Measurements from ENCODE around the gene GALNT2. TPM values are rescaled to one million over a fixed set of nuclear protein-coding genes. Genes with fewer than 3 reads are reported as not detected.

Gene GALNT2
- total and polyA plus RNA-seq, 7 donors, result 8.4 to 43.8 (median 37.1) TPM

DNA sequence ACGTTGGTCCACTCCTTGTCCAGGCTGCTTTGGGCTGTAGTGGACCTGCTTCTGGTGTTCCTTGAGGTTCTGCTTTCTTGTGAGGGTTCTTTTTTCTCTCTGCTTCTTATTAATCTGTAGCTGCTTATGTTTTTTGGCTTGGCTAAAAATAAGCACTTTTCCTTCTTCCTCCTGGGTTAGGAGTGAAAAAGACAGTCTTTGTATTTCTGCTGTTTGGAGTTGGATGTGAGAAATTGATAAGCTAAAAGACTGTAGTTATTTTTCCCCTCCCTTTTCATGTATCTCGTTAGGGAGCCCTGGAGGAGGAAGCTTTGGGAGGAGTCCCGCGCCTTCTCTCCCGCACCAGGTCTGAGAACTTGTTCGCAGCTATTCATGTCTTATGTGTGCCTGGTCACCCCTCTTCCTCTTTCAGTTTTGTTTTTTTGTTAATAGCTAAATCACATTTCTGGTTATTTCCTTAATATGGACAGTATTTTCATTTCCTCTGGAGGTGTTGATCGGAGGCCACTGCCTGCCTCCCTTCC lies 79.0 kb downstream of the GALNT2 start:
- peaks cover 0 to 64% (median 46%) of the 10 kb centered on the region in 4 donors for H3K4me1 ChIP-seq
- H3K36me3 ChIP-seq, result no peaks in the 10 kb centered on the region
- no peak for TF ChIP-seq POLR2A (IDR thresholded peaks at IDR 0.05)
- TF ChIP-seq EP300 (IDR thresholded peaks at IDR 0.05), result no peak
- TF ChIP-seq, protein P1, sequence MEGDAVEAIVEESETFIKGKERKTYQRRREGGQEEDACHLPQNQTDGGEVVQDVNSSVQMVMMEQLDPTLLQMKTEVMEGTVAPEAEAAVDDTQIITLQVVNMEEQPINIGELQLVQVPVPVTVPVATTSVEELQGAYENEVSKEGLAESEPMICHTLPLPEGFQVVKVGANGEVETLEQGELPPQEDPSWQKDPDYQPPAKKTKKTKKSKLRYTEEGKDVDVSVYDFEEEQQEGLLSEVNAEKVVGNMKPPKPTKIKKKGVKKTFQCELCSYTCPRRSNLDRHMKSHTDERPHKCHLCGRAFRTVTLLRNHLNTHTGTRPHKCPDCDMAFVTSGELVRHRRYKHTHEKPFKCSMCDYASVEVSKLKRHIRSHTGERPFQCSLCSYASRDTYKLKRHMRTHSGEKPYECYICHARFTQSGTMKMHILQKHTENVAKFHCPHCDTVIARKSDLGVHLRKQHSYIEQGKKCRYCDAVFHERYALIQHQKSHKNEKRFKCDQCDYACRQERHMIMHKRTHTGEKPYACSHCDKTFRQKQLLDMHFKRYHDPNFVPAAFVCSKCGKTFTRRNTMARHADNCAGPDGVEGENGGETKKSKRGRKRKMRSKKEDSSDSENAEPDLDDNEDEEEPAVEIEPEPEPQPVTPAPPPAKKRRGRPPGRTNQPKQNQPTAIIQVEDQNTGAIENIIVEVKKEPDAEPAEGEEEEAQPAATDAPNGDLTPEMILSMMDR (IDR thresholded peaks at IDR 0.05), result no peak
- TF ChIP-seq POLR2AphosphoS5 (IDR thresholded peaks at IDR 0.05), result no peak
- DNase-seq, result no peak
- intact Hi-C loops (cut with DNase I), result no loop called here
- 45 to 55% methylated on average over 7 of the region's 7 CpGs for WGBS, 2 donors
- no peaks in the 10 kb centered on the region for H3K27me3 ChIP-seq
- no peak overlapping the region for H3K4me3 ChIP-seq
- peak overlapping the region; percentile 9 to 36 (median 13) for H3K27ac ChIP-seq
- no peaks in the 10 kb centered on the region for H3K9me3 ChIP-seq

DNA sequence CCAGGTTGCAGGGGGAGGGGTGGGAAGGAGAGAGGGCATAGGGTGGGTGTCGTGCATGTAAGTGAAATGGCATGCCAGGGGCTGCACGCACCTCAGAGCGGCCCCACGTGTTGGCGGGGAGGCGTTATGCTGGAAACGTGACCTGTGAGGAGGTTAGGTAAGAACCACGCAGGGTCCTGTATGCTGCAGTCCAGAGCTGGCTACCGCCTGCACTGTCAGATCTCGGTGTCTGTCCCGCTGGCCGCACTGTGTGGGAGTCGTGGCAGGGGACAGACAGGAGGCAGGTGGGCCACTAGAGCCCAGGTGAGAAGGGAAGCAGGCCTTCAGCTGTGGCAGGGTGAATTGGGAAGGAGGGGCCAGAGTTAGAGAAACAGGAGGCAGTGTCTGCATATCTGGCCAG lies 79.7 kb downstream of the GALNT2 start:
- no peak overlapping the region for H3K27ac ChIP-seq
- DNase-seq, result no peak
- H3K9me3 ChIP-seq, result no peaks in the 10 kb centered on the region
- H3K36me3 ChIP-seq, result no peaks in the 10 kb centered on the region
- peaks cover 0 to 61% (median 44%) of the 10 kb centered on the region in 4 donors for H3K4me1 ChIP-seq
- no peak for TF ChIP-seq POLR2A (IDR thresholded peaks at IDR 0.05)
- no peak for TF ChIP-seq EP300 (IDR thresholded peaks at IDR 0.05)
- TF ChIP-seq POLR2AphosphoS5 (IDR thresholded peaks at IDR 0.05), result no peak
- TF ChIP-seq, protein P1 (IDR thresholded peaks at IDR 0.05), result no peak
- H3K27me3 ChIP-seq, result no peaks in the 10 kb centered on the region
- WGBS, 2 donors, result 96 to 98% methylated on average over 13 of the region's 13 CpGs
- intact Hi-C loops (cut with DNase I), result no loop called here
- H3K4me3 ChIP-seq, result no peak overlapping the region

DNA sequence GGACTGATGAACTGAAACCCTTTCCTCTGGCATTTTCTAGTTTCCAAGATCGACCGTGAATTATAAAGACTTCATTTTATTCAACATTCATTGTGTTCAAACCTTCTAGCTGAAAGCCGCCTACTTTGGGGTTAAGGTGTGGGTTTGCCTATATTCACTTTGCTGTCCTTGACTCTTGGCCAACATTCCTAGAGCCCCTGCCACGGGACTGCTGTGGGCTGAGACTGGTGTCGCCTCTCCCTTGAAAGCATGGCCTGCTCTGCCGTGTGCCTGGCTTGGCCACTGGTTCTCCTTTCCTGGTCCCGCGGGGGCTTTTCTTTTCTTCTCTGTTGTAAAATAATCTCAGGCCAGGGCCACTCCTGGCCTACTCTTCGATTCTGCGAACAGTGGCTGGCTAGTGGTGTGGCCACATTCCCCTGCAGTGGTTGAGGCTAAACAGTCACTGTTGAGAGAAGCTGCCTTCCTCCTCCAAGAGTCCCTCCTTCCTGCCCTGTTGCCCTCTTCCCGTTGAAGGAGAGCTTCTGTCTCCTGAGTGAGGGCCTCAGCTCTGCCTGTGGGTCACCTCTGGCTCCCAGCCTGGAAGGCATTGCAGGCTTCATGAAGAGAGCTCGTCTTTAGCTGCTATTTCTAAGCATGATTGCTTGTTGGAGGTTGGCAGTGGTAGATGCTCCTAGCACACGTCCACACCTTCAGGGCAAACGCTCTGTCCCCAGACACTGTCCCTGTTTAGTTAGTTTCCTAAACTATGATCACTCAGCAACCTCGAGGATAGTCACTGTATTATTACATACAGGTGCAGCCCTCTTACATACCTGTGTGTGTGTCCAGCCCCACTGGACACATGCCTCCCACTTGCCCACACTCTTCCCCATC lies 80.5 kb downstream of the GALNT2 start:
- TF ChIP-seq POLR2AphosphoS5 (IDR thresholded peaks at IDR 0.05) (no peak), EP300 (IDR thresholded peaks at IDR 0.05) (no peak), POLR2A (IDR thresholded peaks at IDR 0.05) (no peak)
- TF ChIP-seq, protein P1 (IDR thresholded peaks at IDR 0.05), result no peak
- H3K27me3 ChIP-seq, result no peaks in the 10 kb centered on the region
- peaks cover 0 to 54% (median 37%) of the 10 kb centered on the region in 4 donors for H3K4me1 ChIP-seq
- no peak overlapping the region for H3K4me3 ChIP-seq
- intact Hi-C loops (cut with DNase I), result no loop called here
- H3K36me3 ChIP-seq, result no peaks in the 10 kb centered on the region
- H3K27ac ChIP-seq, result no peak overlapping the region
- no peaks in the 10 kb centered on the region for H3K9me3 ChIP-seq
- no peak for DNase-seq
- 75 to 78% methylated on average over 15 of the region's 15 CpGs for WGBS, 2 donors

DNA sequence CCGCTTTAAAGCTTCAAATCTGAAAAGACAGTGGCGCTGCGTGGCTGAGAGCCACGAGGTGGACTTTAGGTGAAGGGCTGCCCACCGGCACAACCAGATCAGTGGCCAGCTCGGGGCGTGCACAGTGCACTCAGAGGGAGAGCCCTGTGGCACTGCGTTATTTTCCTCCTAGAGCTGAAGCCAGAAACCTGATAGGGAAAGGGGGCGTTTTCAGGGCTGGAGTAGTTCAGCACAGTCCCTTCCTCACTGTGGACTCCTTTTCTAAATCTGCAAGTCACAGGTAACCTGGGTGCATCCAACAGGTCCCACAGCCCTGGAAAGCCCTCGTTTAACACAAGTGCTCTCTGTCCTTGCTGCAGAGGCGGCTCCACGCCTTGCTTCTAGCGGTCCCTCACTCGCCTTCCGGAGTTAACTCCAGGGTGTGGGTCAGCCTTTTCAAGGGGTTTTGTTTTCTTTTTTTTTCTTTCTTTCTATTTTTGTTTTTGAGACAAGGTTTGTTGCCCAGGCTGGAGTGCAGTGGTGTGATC lies 81.2 kb downstream of the GALNT2 start:
- no peak for DNase-seq
- Histone ChIP-seq H3K36me3 (no peaks in the 10 kb centered on the region), H3K27me3 (no peaks in the 10 kb centered on the region), H3K4me1 (peaks cover 0 to 47% (median 31%) of the 10 kb centered on the region in 4 donors), H3K4me3 (no peak overlapping the region), H3K9me3 (no peaks in the 10 kb centered on the region), H3K27ac (no peak overlapping the region)
- intact Hi-C loops (cut with DNase I), result no loop called here
- TF ChIP-seq POLR2AphosphoS5 (IDR thresholded peaks at IDR 0.05) (no peak), EP300 (IDR thresholded peaks at IDR 0.05) (no peak), POLR2A (IDR thresholded peaks at IDR 0.05) (no peak)
- TF ChIP-seq, protein P1 (IDR thresholded peaks at IDR 0.05), result no peak
- 83 to 86% methylated on average over 15 of the region's 15 CpGs for WGBS, 2 donors
